SU-DHL-6 (cell line): ENCODE measurements around the gene NELL1.

Experiments
- H2AFZ ChIP-seq: fragments of 200-600 bp; sonication (generic); 2 replicates; pipeline ENCODE4 v1.6.1; 2014; ENCODE audit warnings: low read depth, mild to moderate bottlenecking, moderate library complexity, mixed read lengths, antibody characterized with exemption, low read length; ENCODE audit not compliant: severe bottlenecking
- H3F3A ChIP-seq: fragments of 200-600 bp; shearing (Covaris generic); 2 replicates; pipeline ENCODE4 v1.6.0; 2016; ENCODE audit warnings: antibody characterized with exemption, mild to moderate bottlenecking; ENCODE audit not compliant: insufficient read depth
- H3K27ac ChIP-seq: fragments of 200-600 bp; sonication (generic); 2 replicates; pipeline ENCODE4 v1.5.1; 2016; ENCODE audit warnings: low read depth, mild to moderate bottlenecking, low read length, moderate library complexity, mixed read lengths
- H3K27me3 ChIP-seq: fragments of 200-600 bp; sonication (generic), shearing (Covaris generic); 2 replicates; pipeline ENCODE4 v1.6.0; 2014; ENCODE audit warnings: mild to moderate bottlenecking, low read length
- H3K36me3 ChIP-seq: fragments of 200-600 bp; sonication (generic); 2 replicates; pipeline ENCODE4 v1.6.1; 2014; ENCODE audit warnings: mild to moderate bottlenecking, low read length, mixed read lengths
- H3K4me2 ChIP-seq: fragments of 300-600, 200-600 bp; shearing (Covaris generic), sonication (generic); 2 replicates; pipeline ENCODE4 v1.6.0; 2014; ENCODE audit warnings: low read length, low read depth, mild to moderate bottlenecking; ENCODE audit not compliant: poor library complexity, severe bottlenecking
- H3K4me3 ChIP-seq: fragments of 200-600 bp; sonication (generic); 2 replicates; pipeline ENCODE4 v1.5.1; 2014; ENCODE audit warnings: antibody characterized with exemption, low read length, mild to moderate bottlenecking, mixed read lengths; ENCODE audit not compliant: insufficient read depth, poor library complexity, severe bottlenecking
- H3K79me2 ChIP-seq: fragments of 200-600 bp; sonication (generic); 2 replicates; pipeline ENCODE4 v1.6.1; 2014; ENCODE audit warnings: mild to moderate bottlenecking, low read length, moderate library complexity; ENCODE audit not compliant: insufficient read depth
- H3K9ac ChIP-seq: fragments of 200-600 bp; sonication (generic); 2 replicates; pipeline ENCODE4 v1.7.0; 2014; ENCODE audit warnings: mild to moderate bottlenecking, low read length
- H3K9me2 ChIP-seq: fragments of 200-600 bp; sonication (generic); replicated peaks from 2 replicates; pipeline ENCODE4 v1.6.1; 2014; ENCODE audit warnings: low read length; ENCODE audit not compliant: insufficient read depth
- H3K9me3 ChIP-seq: fragments of 200-600 bp; sonication (generic); 2 replicates; pipeline ENCODE4 v1.6.1; 2014; ENCODE audit warnings: low read length, mixed read lengths; ENCODE audit not compliant: insufficient read depth
- H4K20me1 ChIP-seq: fragments of 200-600 bp; sonication (generic); 2 replicates; pipeline ENCODE4 v1.6.1; 2014; ENCODE audit warnings: low read depth, mild to moderate bottlenecking, antibody characterized with exemption, low read length, moderate library complexity, mixed read lengths
- EZH2phosphoT487 ChIP-seq: fragments of 200-600 bp; sonication (generic), shearing (Covaris generic); conservative IDR thresholded peaks from 2 replicates; pipeline ENCODE4 v1.6.1; 2018; ENCODE audit warnings: mild to moderate bottlenecking, antibody characterized with exemption, low read length, moderate library complexity, mixed read lengths
- TF ChIP-seq, protein P1 (sequence below): fragments of 200-600 bp; sonication (generic); IDR thresholded peaks from one replicate; pipeline ENCODE4 v1.5.1; 2017; ENCODE audit warnings: antibody characterized with exemption, mild to moderate bottlenecking, low read length, moderate library complexity; ENCODE audit not compliant: insufficient read depth, poor library complexity, severe bottlenecking

Gene NELL1

DNA sequence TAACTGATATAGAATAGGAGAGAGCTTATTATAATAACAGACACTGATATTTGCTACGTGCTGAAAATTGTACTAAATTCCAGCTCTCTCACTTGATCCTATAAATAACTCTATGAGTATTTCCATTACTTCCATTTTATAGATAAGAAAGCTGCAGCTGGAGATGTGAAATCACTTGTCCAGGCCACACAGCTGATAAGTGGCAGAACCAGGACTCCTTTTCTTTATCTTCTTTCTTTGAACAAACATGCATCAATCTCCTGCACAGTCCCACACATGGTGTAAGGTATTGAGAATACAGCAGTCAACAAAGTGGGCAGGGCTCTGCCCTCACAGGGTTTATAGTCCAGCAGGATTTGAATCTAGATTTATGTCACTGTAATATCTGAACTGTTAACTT, 652.1 kb downstream of the NELL1 start:
- H2AFZ ChIP-seq: no peak overlapping the region
- H3K27me3 ChIP-seq: no peaks in the 10 kb centered on the region
- no peak overlapping the region for H3K4me3 ChIP-seq
- TF ChIP-seq EZH2phosphoT487: no peak
- TF ChIP-seq, protein P1, sequence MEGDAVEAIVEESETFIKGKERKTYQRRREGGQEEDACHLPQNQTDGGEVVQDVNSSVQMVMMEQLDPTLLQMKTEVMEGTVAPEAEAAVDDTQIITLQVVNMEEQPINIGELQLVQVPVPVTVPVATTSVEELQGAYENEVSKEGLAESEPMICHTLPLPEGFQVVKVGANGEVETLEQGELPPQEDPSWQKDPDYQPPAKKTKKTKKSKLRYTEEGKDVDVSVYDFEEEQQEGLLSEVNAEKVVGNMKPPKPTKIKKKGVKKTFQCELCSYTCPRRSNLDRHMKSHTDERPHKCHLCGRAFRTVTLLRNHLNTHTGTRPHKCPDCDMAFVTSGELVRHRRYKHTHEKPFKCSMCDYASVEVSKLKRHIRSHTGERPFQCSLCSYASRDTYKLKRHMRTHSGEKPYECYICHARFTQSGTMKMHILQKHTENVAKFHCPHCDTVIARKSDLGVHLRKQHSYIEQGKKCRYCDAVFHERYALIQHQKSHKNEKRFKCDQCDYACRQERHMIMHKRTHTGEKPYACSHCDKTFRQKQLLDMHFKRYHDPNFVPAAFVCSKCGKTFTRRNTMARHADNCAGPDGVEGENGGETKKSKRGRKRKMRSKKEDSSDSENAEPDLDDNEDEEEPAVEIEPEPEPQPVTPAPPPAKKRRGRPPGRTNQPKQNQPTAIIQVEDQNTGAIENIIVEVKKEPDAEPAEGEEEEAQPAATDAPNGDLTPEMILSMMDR: no peak
- no peak overlapping the region for H3K9ac ChIP-seq
- no peaks in the 10 kb centered on the region for H4K20me1 ChIP-seq
- no peaks in the 10 kb centered on the region for H3K36me3 ChIP-seq
- H3K27ac ChIP-seq: no peak overlapping the region
- no peaks in the 10 kb centered on the region for H3F3A ChIP-seq
- no peak overlapping the region for H3K4me2 ChIP-seq
- no peaks in the 10 kb centered on the region for H3K79me2 ChIP-seq
- H3K9me2 ChIP-seq: no peaks in the 10 kb centered on the region; the same call in 1 of the 2 replicates
- H3K9me3 ChIP-seq: no peaks in the 10 kb centered on the region

DNA sequence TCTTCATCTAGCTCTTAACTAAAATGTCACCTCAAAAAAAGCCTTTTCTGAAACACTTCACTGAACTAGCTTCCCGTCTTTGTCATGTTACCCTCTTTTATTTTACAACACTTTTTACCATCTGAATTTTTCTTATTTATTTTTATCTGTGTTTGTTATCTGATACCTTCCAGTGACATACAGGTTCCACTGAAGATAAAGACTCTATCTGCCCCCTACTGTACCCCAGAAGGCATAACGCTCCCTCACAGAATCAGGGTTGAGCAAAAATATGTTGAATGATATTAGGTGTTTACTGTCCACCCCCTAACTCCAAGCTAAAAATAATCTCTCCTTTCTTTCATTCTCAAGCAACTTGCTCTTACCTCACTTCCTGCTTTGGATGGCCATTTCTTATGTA, 654.2 kb downstream of the NELL1 start:
- Histone ChIP-seq H3K27ac (no peak overlapping the region), H3K9ac (no peak overlapping the region), H3K9me2 (no peaks in the 10 kb centered on the region; the same call in 1 of the 2 replicates), H3F3A (no peaks in the 10 kb centered on the region), H2AFZ (no peak overlapping the region), H3K27me3 (no peaks in the 10 kb centered on the region), H3K9me3 (no peaks in the 10 kb centered on the region), H3K36me3 (no peaks in the 10 kb centered on the region), H3K4me3 (no peak overlapping the region), H3K79me2 (no peaks in the 10 kb centered on the region), H3K4me2 (no peak overlapping the region), H4K20me1 (no peaks in the 10 kb centered on the region)
- TF ChIP-seq EZH2phosphoT487: no peak
- TF ChIP-seq, protein P1: no peak

- no peak for TF ChIP-seq EZH2phosphoT487
- Histone ChIP-seq H3K4me3 (no peak overlapping the region), H3K4me2 (no peak overlapping the region)
Measured at GRCh38 chr11:21343204-21343603, 673.8 kb downstream of the NELL1 start.

DNA sequence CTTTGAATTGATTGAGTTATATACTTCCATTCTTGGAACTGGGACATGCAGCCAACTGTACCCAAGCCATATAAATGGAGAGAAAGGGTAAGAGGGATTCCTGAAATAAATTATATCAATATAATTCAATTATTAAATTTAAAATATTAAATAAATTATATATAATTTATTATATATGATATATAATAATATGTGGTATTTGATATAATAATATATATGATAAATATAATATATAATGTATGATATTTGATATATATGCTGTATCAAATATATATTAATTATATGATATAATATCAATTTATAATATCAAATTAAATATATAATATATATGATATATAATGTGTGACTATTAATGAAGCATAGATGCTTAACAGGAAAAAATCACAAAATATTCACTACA, 677.0 kb downstream of the NELL1 start:
- no peak overlapping the region for H3K4me2 ChIP-seq
- H3F3A ChIP-seq: no peaks in the 10 kb centered on the region
- H4K20me1 ChIP-seq: no peaks in the 10 kb centered on the region
- no peaks in the 10 kb centered on the region for H3K79me2 ChIP-seq
- no peak overlapping the region for H3K27ac ChIP-seq
- H3K36me3 ChIP-seq: no peaks in the 10 kb centered on the region
- H3K9me2 ChIP-seq: no peaks in the 10 kb centered on the region
- H3K9me3 ChIP-seq: no peaks in the 10 kb centered on the region
- no peak overlapping the region for H3K4me3 ChIP-seq
- H3K9ac ChIP-seq: no peak overlapping the region
- TF ChIP-seq, protein P1: no peak
- TF ChIP-seq EZH2phosphoT487: no peak
- H3K27me3 ChIP-seq: no peaks in the 10 kb centered on the region
- no peak overlapping the region for H2AFZ ChIP-seq

More at GRCh38 chr11:21343204-21343603, 673.8 kb downstream of the NELL1 start:
- no peaks in the 10 kb centered on the region for H3K27me3 ChIP-seq
- H3F3A ChIP-seq: no peaks in the 10 kb centered on the region
- H3K9me2 ChIP-seq: no peaks in the 10 kb centered on the region
- H3K36me3 ChIP-seq: no peaks in the 10 kb centered on the region
- no peak overlapping the region for H3K9ac ChIP-seq
- no peaks in the 10 kb centered on the region for H3K79me2 ChIP-seq
- no peaks in the 10 kb centered on the region for H3K9me3 ChIP-seq
- H3K27ac ChIP-seq: no peak overlapping the region
- H2AFZ ChIP-seq: no peak overlapping the region
- no peaks in the 10 kb centered on the region for H4K20me1 ChIP-seq
